HepG2 (cell line): Measurements from ENCODE around the gene COX7A1. TPM values are rescaled to one million over a fixed set of nuclear protein-coding genes. Genes with fewer than 3 reads are reported as not detected.

Experiments
- KMT2A ChIP-seq: sonication (generic); formaldehyde crosslinking; IDR thresholded peaks from 2 replicates; pipeline ENCODE4 v1.4.0; 2020; ENCODE audit warnings: missing genetic modification reagents
- MEF2D ChIP-seq: sonication (generic); formaldehyde crosslinking; IDR thresholded peaks from 2 replicates; pipeline ENCODE4 v1.5.1; 2020; ENCODE audit warnings: mild to moderate bottlenecking, missing genetic modification reagents
- MYC ChIP-seq: sonication (generic); formaldehyde crosslinking; IDR thresholded peaks from 2 replicates; pipeline ENCODE4 v1.9.0; 2021; ENCODE audit warnings: missing genetic modification reagents, borderline replicate concordance
- PCBP2 ChIP-seq: fragments of 200-400 bp; formaldehyde crosslinking; optimal IDR thresholded peaks from 2 replicates; pipeline ENCODE3; 2018; ENCODE audit warnings: low read length, low read depth; ENCODE audit not compliant: poor library complexity, severe bottlenecking
- SMAD3 ChIP-seq: sonication (generic); formaldehyde crosslinking; IDR thresholded peaks from 2 replicates; pipeline ENCODE4 v1.4.0; 2020; ENCODE audit warnings: missing genetic modification reagents
- SP140L ChIP-seq: sonication (generic); formaldehyde crosslinking; IDR thresholded peaks from 2 replicates; pipeline ENCODE4 v1.4.0; 2020; ENCODE audit warnings: missing genetic modification reagents, borderline replicate concordance
- ZNF589 ChIP-seq: sonication (generic); formaldehyde crosslinking; conservative IDR thresholded peaks from 2 replicates; pipeline ENCODE4 v1.8.0; 2022; ENCODE audit warnings: mild to moderate bottlenecking, moderate library complexity, missing genetic modification reagents
- ZNF646 ChIP-seq: sonication (generic); formaldehyde crosslinking; IDR thresholded peaks from 2 replicates; pipeline ENCODE4 v1.9.0; 2021; ENCODE audit warnings: mild to moderate bottlenecking, missing genetic modification reagents
- ZNF704 ChIP-seq: sonication (generic); formaldehyde crosslinking; IDR thresholded peaks from 2 replicates; pipeline ENCODE4 v1.8.1; 2023; ENCODE audit warnings: mild to moderate bottlenecking, inconsistent platforms, moderate library complexity, missing genetic modification reagents, borderline replicate concordance
- ZNF776 ChIP-seq: sonication (generic); formaldehyde crosslinking; IDR thresholded peaks from 2 replicates; pipeline ENCODE4 v1.4.0; 2020; ENCODE audit warnings: mild to moderate bottlenecking, missing genetic modification reagents
- ZZZ3 ChIP-seq: sonication (generic); formaldehyde crosslinking; IDR thresholded peaks from 2 replicates; pipeline ENCODE4 v1.4.0; 2020; ENCODE audit warnings: missing genetic modification reagents, mild to moderate bottlenecking, borderline replicate concordance
- polyA plus RNA-seq, 8 experiments: library from polyadenylated mRNA; depleted of rRNA in 3 of 8; stranded (reverse) in 7 of 8; unstranded in 1 of 8; fragments of >200 nt; fragmentation: Illumina TruSeq in 4 of 8; extraction: Trizol in 4 of 8; gene quantifications; 2 replicates each; pipeline versions ENCODE4 v1.2.1 to v1.2.3, GENCODE V29; 2011 to 2016; ENCODE audit warnings: low read depth in 4 of 8, missing spikeins in 1 of 8, mixed read lengths in 1 of 8; ENCODE audit not compliant: insufficient read depth in 1 of 8
- total RNA-seq, 5 experiments: library from RNA; depleted of rRNA; stranded (reverse); fragments of >200 nt; fragmentation: Illumina TruSeq; extraction: Trizol; gene quantifications; 2 replicates each; pipeline ENCODE4 v1.2.3, GENCODE V29; 2016; ENCODE audit warnings: low read depth in 1 of 5
- TF ChIP-seq, protein P1 (sequence below): sonication (generic); formaldehyde crosslinking; IDR thresholded peaks from 2 replicates; pipeline ENCODE4 v1.8.1; 2022; ENCODE audit warnings: low read depth, mild to moderate bottlenecking, missing genetic modification reagents
- TF ChIP-seq, protein P2 (sequence below): sonication (generic); formaldehyde crosslinking; IDR thresholded peaks from 2 replicates; pipeline ENCODE4 v1.4.0; 2020; ENCODE audit warnings: mild to moderate bottlenecking, low read depth, missing genetic modification reagents
- TF ChIP-seq, protein P3 (sequence below): sonication (generic); formaldehyde crosslinking; conservative IDR thresholded peaks from 2 replicates; pipeline ENCODE4 v1.8.0; 2022; ENCODE audit warnings: low read depth, missing genetic modification reagents

COX7A1 gene
- total and polyA plus RNA-seq, 2 of the 13 experiments (the other 11 are each of a cell fraction or from before 2014, with no cell fraction given): not detected

GRCh38 chr19:36120092-36120983 is 31.9 kb downstream of the COX7A1 start (continued):
- TF ChIP-seq ZNF646 (CRISPR knock-in tag): no peak
- TF ChIP-seq, protein P1, sequence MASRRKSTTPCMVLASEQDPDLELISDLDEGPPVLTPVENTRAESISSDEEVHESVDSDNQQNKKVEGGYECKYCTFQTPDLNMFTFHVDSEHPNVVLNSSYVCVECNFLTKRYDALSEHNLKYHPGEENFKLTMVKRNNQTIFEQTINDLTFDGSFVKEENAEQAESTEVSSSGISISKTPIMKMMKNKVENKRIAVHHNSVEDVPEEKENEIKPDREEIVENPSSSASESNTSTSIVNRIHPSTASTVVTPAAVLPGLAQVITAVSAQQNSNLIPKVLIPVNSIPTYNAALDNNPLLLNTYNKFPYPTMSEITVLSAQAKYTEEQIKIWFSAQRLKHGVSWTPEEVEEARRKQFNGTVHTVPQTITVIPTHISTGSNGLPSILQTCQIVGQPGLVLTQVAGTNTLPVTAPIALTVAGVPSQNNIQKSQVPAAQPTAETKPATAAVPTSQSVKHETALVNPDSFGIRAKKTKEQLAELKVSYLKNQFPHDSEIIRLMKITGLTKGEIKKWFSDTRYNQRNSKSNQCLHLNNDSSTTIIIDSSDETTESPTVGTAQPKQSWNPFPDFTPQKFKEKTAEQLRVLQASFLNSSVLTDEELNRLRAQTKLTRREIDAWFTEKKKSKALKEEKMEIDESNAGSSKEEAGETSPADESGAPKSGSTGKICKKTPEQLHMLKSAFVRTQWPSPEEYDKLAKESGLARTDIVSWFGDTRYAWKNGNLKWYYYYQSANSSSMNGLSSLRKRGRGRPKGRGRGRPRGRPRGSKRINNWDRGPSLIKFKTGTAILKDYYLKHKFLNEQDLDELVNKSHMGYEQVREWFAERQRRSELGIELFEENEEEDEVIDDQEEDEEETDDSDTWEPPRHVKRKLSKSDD (CRISPR knock-in tag): no peak
- TF ChIP-seq ZNF776: no peak
- 0 out of 2 replicates have a peak, but pooled peaks have one; percentile 28 for TF ChIP-seq ZNF704 (CRISPR knock-in tag)
- TF ChIP-seq SMAD3 (CRISPR knock-in tag): peak; percentile 80; the same call in 1 of the 2 replicates
- TF ChIP-seq, protein P2, sequence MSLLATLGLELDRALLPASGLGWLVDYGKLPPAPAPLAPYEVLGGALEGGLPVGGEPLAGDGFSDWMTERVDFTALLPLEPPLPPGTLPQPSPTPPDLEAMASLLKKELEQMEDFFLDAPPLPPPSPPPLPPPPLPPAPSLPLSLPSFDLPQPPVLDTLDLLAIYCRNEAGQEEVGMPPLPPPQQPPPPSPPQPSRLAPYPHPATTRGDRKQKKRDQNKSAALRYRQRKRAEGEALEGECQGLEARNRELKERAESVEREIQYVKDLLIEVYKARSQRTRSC (CRISPR knock-in tag): no peak
- TF ChIP-seq PCBP2: peak; percentile 34
- no peak for TF ChIP-seq SP140L (CRISPR knock-in tag)
- peak; percentile 64 for TF ChIP-seq ZNF589 (CRISPR knock-in tag)
- peak; percentile 74 for TF ChIP-seq MEF2D
- TF ChIP-seq MYC (CRISPR knock-in tag): peak; percentile 72; the same call in 1 of the 2 replicates
- TF ChIP-seq, protein P3, sequence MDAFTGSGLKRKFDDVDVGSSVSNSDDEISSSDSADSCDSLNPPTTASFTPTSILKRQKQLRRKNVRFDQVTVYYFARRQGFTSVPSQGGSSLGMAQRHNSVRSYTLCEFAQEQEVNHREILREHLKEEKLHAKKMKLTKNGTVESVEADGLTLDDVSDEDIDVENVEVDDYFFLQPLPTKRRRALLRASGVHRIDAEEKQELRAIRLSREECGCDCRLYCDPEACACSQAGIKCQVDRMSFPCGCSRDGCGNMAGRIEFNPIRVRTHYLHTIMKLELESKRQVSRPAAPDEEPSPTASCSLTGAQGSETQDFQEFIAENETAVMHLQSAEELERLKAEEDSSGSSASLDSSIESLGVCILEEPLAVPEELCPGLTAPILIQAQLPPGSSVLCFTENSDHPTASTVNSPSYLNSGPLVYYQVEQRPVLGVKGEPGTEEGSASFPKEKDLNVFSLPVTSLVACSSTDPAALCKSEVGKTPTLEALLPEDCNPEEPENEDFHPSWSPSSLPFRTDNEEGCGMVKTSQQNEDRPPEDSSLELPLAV (CRISPR knock-in tag): no peak
- TF ChIP-seq ZZZ3 (CRISPR knock-in tag): peak; percentile 77; the same call in 1 of the 2 replicates
- TF ChIP-seq KMT2A (CRISPR knock-in tag): peak; percentile 66; the same call in 1 of the 2 replicates
